GM04503 (cell line): ENCODE results near the gene CARS2.
"Not testable (repeated sequence)": the region's sequence is repeated elsewhere in the genome, so short reads cannot be mapped to it uniquely, and the experiment has no call there.

Experiments used
- DNase-seq: peaks from one replicate; pipeline ENCODE4 v3.0.0-alpha.2; 2012; ENCODE audit warnings: low read depth

The CARS2 gene

GRCh38 chr13:110616103-110617101 lies 89.5 kb downstream of the CARS2 start:
- peak; percentile 25 for DNase-seq

DNA sequence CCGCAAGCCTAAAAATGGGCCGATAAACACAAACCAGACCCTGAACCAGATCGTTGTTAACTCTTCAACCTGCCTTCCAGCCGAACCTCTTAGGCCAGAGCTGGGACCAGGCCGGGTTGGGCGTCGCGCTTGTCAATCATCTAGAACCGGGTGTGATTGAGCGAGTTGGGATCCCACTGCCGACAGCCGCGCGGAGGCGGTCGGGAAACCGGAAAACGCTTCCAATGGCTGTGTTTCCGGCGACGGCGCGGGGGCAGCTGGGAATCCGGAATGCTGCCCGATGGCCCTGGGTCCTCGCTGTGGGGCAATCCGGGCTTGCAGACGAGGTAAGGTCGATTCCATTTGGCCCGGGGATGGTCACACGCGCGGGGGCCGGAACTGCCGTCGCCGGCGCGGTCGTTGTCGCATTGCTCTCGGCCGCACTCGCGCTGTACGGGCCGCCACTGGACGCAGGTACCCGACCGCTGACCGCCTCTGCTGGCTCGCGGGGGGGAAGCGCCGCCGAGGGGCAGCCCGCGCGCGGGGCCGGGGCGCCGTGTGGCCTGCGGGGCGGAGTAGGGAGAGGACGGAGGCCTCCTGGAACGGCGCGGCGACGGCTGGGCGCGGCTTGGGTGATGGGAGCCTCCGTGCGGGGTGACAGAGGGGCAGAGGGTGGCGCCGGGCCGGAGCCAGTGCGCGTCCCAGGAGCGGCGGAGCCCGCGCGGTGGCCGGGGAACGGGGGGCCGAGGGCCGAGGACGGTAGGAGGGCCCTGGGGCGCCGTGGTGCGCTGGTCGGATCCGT lies 90.4 kb downstream of the CARS2 start, which contains the start of gene NAXD:
TSS of gene NAXD (plus strand) at position 224 of the 781 bp plus-strand sequence. CDS start at position 281, 57 bp downstream.
- peak; percentile 87 for DNase-seq

DNA sequence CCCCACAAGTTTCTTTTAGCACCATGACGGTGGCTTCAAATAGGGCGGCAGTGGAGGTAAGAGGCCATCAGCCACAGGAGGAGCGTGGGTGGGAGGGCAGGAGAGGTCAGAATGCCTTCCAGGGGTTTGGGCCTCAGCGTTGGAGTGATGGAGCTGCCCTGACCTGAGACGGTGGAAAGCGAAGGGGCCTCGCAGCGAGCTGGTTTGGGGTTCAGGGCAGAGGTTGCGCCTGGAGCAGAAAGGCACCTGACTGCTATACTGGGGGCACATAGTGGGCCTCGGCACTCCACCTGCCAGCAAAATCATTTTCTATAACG lies 91.0 kb downstream of the CARS2 start:
- no peak for DNase-seq

- no peak for DNase-seq
Measured at GRCh38 chr13:110610955-110611595, 94.8 kb downstream of the CARS2 start.

- DNase-seq = no peak
Measured at GRCh38 chr13:110607675-110608224, 98.2 kb downstream of the CARS2 start.

DNA sequence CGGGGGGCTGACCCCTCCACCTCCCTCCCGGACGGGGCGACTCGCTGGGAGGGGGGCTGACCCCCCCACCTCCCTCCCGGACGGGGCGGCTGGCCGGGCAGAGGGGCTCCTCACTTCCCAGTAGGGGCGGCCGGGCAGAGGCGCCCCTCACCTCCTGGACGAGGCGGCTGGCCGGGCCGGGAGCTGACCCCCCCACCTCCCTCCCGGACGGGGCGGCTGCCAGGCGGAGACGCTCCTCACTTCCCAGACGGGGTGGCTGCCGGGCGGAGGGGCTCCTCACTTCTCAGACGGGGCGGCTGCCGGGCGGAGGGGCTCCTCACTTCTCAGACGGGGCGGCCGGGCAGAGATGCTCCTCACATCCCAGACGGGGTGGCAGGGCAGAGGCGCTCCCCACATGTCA lies 99.6 kb downstream of the CARS2 start:
- DNase-seq = not testable (repeated sequence)

DNA sequence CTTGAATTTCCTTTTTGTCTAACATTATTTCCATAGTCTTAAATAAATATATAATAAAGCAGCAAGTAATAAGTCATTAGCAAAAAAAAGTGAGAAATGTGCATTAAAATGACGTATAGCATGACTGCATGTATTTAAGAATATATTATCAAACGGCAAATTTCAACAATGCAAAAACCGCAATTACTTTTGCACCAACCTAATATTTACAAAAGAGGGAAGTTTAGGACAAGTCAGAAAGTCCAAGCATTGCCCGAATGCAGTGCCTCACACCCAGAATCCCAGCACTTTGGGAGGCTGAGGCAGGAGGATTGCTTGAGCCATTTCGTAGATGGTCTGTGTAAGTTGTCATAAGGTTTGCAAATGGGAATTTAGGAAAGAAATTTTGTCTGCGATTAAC lies 100.8 kb downstream of the CARS2 start:
- no peak for DNase-seq

DNA sequence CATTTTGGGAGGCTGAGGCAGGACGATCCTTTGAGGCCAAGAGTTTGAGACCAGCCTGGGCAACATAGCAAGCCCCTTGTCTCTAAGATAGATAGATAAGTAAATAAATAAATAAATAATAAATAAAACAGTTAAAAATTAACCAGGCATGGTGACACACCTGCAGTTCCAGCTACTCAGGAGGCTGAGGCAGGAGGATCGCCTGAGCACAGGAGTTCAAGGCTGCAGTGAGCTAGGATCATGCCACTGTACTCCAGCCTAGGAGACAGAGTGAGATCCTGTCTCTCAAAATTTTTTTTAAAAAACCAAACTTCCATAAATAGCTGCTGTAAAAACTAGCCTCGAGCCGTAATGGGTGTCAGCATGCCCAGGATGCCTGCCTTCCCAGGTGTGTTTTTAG lies 104.9 kb downstream of the CARS2 start:
- no peak for DNase-seq

- DNase-seq = no peak
Measured at GRCh38 chr13:110600261-110600819, 105.6 kb downstream of the CARS2 start.

DNA sequence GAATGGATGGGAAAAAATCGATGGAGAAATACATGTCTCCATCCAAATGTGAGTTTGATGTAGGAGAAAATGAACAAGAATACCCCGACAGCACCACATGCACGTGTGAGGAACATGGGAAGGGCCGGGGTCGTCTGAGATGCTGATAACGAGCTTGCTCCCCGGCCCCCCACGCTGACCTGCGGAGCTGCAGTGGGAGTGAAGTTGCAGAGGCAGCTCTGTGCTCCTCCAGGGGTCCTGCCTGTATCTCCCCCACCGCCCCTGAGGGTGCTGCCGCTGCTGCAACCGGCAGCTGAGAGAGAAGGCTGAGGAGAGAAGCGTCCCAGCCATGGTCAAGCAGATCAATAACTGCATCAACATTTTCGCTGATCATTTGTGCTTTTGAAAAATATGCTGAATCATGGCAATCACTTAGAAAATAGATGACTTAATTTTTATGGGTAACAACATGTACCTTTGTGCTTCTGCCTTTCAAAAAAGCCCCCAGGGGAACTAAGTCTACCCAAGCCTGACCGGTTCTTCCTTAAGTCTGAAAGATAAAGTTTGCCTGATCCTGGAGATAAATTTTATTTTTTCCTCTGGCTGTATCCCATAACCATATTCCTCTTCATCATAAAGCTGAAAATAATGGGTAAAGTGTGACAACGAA lies 108.8 kb downstream of the CARS2 start:
- DNase-seq = no peak

DNA sequence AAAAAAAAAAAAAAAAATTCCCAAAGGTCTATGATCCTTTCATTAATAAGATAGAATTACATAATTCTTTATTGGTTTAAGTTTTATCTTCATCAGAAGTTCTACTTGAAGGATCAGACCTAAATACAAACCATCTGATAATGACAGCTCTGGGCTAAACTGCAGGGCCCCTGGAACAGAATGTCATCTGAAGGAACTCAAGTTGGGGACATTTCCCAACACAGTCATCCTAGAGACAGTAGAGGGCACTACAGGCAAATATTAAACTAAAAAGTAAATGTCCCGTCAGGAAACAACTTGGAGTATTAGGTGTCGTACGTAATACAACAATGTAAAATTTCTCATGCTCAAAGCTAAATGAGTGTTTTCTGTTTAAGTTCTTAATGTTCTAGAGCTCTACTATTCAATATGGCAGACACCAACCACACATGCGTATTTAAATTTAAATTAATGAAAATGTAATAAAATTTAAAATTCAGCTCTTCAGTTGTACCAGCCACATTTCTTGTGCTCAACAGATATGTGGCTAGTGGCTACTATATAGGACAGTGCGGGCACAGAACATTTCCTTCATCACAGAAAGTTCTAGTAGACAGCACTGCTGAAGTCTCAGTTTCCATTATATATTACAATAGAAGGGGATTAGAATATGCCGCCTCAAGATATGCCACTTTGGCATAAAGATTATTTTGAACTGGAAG lies 112.3 kb downstream of the CARS2 start:
- DNase-seq = no peak

DNA sequence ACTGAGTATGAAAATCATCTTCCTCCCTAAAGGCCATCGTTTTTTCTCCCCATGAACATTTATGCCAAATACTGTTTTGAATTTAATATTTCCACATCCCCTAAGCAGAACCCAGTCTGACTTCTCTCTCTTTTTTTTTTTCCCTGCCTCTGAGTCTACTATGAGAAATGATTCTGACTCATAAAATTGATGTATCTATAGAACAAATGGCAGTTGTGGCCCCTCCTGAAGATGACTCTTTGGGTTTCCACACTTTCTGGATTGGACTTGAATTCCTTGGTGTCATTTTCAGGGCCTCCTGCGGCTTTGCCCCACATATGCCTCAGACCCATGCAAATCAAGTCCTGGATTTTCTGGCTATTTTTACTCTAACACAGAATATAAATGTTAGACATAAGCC lies 113.3 kb downstream of the CARS2 start:
- no peak for DNase-seq
